ENCODE results near the gene EVC2.
"Not testable (repeated sequence)": the region's sequence is repeated elsewhere in the genome, so short reads cannot be mapped to it uniquely, and the experiment has no call there.

The EVC2 gene

GRCh38 chr4:5734853-5735252 lies 26.5 kb upstream of the EVC2 start:
- POLR2A ChIA-PET: no interaction called here
- DNase-seq (ENCODE audit: extremely low spot score): peak; percentile 5
- CTCF ChIA-PET: interaction anchor here (1.4 kb wide), 1 partner anchor 9 kb away, joined by 4 read pairs; no protein-coding TSS in a partner anchor
- TF ChIP-seq CTCF (IDR thresholded peaks at IDR 0.05; ENCODE audit: control extremely low read depth, extremely low read depth, low read depth, missing control alignments): no peak

GRCh38 chr4:5732158-5732557 lies 23.8 kb upstream of the EVC2 start:
- ChIA-PET POLR2A (no interaction called here), CTCF (no interaction called here)
- DNase-seq (ENCODE audit: extremely low spot score): no peak
- TF ChIP-seq CTCF (IDR thresholded peaks at IDR 0.05; ENCODE audit: control extremely low read depth, extremely low read depth, low read depth, missing control alignments): no peak

GRCh38 chr4:5730993-5731990 lies 22.9 kb upstream of the EVC2 start:
- POLR2A ChIA-PET: no interaction called here
- CTCF ChIA-PET: no interaction called here
- peak; percentile 6 for DNase-seq (ENCODE audit: extremely low spot score)
- no peak for TF ChIP-seq CTCF (IDR thresholded peaks at IDR 0.05; ENCODE audit: control extremely low read depth, extremely low read depth, low read depth, missing control alignments)

- POLR2A ChIA-PET: no interaction called here
- CTCF ChIA-PET: no interaction called here
- TF ChIP-seq CTCF (IDR thresholded peaks at IDR 0.05; ENCODE audit: control extremely low read depth, extremely low read depth, low read depth, missing control alignments): no peak
- DNase-seq (ENCODE audit: extremely low spot score): no peak
Observed at GRCh38 chr4:5730436-5730835, 22.1 kb upstream of the EVC2 start.

- POLR2A ChIA-PET; DNase-seq (ENCODE audit: extremely low spot score); CTCF ChIA-PET: not testable (repeated sequence)
Observed at GRCh38 chr4:5728412-5728811, 20.1 kb upstream of the EVC2 start.

- TF ChIP-seq CTCF (IDR thresholded peaks at IDR 0.05; ENCODE audit: control extremely low read depth, extremely low read depth, low read depth, missing control alignments): no peak
- CTCF ChIA-PET: no interaction called here
- POLR2A ChIA-PET: no interaction called here
- no peak for DNase-seq (ENCODE audit: extremely low spot score)
Observed at GRCh38 chr4:5724377-5724776, 16.0 kb upstream of the EVC2 start.

- POLR2A ChIA-PET: no interaction called here
- DNase-seq (ENCODE audit: extremely low spot score): no peak
- CTCF ChIA-PET: no interaction called here
- TF ChIP-seq CTCF (IDR thresholded peaks at IDR 0.05; ENCODE audit: control extremely low read depth, extremely low read depth, low read depth, missing control alignments): no peak
Observed at GRCh38 chr4:5722328-5722727, 14.0 kb upstream of the EVC2 start.

All from GM10248 (cell line).